Brain microvascular endothelial cell (primary cell): ENCODE measurements around the gene CHRM2.

Experiments used
- DNase-seq: peaks from one replicate; pipeline ENCODE4 v3.0.0-alpha.2; 2020
- H3K27ac ChIP-seq: fragments of 250-450 bp; sonication (Bioruptor Pico); 2 replicates; pipeline ENCODE4 v1.5.1; 2020; ENCODE audit warnings: mild to moderate bottlenecking, moderate library complexity
- H3K27me3 ChIP-seq: fragments of 250-450 bp; sonication (Bioruptor Pico); replicated peaks from 2 replicates; pipeline ENCODE4 v1.5.1; 2020; ENCODE audit warnings: mild to moderate bottlenecking
- H3K36me3 ChIP-seq: fragments of 250-450 bp; sonication (Bioruptor Pico); replicated peaks from 2 replicates; pipeline ENCODE4 v1.5.1; 2020; ENCODE audit warnings: mild to moderate bottlenecking
- H3K4me3 ChIP-seq: 2 replicates; pipeline ENCODE4 v1.5.1; 2011; ENCODE audit warnings: low read depth, mild to moderate bottlenecking, control low read depth, low read length, moderate library complexity
- CTCF ChIP-seq: IDR thresholded peaks from 2 replicates; pipeline ENCODE4 v1.5.1; 2011; ENCODE audit warnings: low read depth, mild to moderate bottlenecking, moderate library complexity, low read length, control low read depth, inconsistent platforms; ENCODE audit errors: missing control alignments
- in situ Hi-C: cut with HindIII; loops from 2 replicates; pipeline ENCODE4 v1.10.0; 2017; ENCODE audit warnings: low sequenced_read_pairs, low pct_ligation_motif_present

Gene CHRM2

GRCh38 chr7:136859803-136860202, 8.6 kb upstream of the CHRM2 start:
- Histone ChIP-seq H3K36me3 (no peaks in the 10 kb centered on the region), H3K27ac (no peak overlapping the region), H3K4me3 (no peak overlapping the region), H3K27me3 (no peaks in the 10 kb centered on the region)
- no peak for DNase-seq
- no peak for TF ChIP-seq CTCF
- in situ Hi-C loops = no loop called here

GRCh38 chr7:136865236-136865635, 3.2 kb upstream of the CHRM2 start:
- Histone ChIP-seq H3K27ac (no peak overlapping the region), H3K4me3 (no peak overlapping the region), H3K36me3 (no peaks in the 10 kb centered on the region), H3K27me3 (peaks cover 20% of the 10 kb centered on the region)
- in situ Hi-C loops = no loop called here
- TF ChIP-seq CTCF = no peak
- DNase-seq = no peak

GRCh38 chr7:136865777-136866176, 2.7 kb upstream of the CHRM2 start:
- H3K36me3 ChIP-seq = no peaks in the 10 kb centered on the region
- no peak overlapping the region for H3K4me3 ChIP-seq
- DNase-seq = no peak
- no peak for TF ChIP-seq CTCF
- peaks cover 23% of the 10 kb centered on the region for H3K27me3 ChIP-seq
- in situ Hi-C loops = no loop called here
- no peak overlapping the region for H3K27ac ChIP-seq

- no peak for TF ChIP-seq CTCF
- no peak for DNase-seq
- Histone ChIP-seq H3K27ac (no peak overlapping the region), H3K4me3 (peak overlapping the region; percentile 63), H3K36me3 (no peaks in the 10 kb centered on the region), H3K27me3 (peaks cover 39% of the 10 kb centered on the region)
- in situ Hi-C loops = no loop called here
These were observed 829 bp downstream of the CHRM2 start for GRCh38 chr7:136869001-136869961.

GRCh38 chr7:136869991-136870865, 1.8 kb downstream of the CHRM2 start:
- no peak for TF ChIP-seq CTCF
- Histone ChIP-seq H3K27me3 (peaks cover 39% of the 10 kb centered on the region), H3K4me3 (peak overlapping the region; percentile 63), H3K36me3 (no peaks in the 10 kb centered on the region), H3K27ac (no peak overlapping the region)
- DNase-seq = no peak
- in situ Hi-C loops = no loop called here
